ENCODE measurements around the gene MBD3L2. TPM values are rescaled to one million over a fixed set of nuclear protein-coding genes. Genes with fewer than 3 reads are reported as not detected.
A peak's percentile ranks its signal among the peaks of the same experiment; 100 is the strongest.

MBD3L2 gene
- total RNA-seq, 1 donor from 2014 or later = 0.57 TPM

DNA sequence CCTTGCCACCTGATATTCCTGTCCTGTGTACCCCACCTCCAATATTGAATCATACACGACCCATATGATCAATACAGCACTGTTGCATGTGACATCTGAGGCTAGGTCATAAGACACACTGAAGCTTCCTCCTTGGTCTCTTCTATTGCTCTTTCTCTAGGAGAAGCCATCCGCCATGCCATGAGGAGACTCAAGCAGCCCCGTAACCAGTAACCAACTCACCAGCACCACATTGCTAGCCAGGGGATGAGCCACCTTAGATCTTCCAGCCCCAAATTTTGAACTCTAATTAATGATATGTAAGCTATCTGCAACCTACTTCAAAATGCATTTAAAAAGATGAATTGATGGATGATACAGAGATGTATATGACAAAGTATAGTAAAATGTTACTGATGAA, 49.0 kb downstream of the MBD3L2 start:
- H3K27me3 ChIP-seq (ENCODE audit: insufficient read depth, low read length) = no peaks in the 10 kb centered on the region
- no peak for DNase-seq (ENCODE audit: low read depth)
- TF ChIP-seq CTCF (IDR thresholded peaks at IDR 0.05; ENCODE audit: insufficient read depth, low read depth, low read length) = no peak
- no peak for TF ChIP-seq EZH2 (IDR thresholded peaks at IDR 0.05; ENCODE audit: insufficient read depth, low read length)
- H3K27me3 Mint-ChIP-seq (ENCODE audit: low read depth, unreplicated experiment) = peaks cover 2% of the 10 kb centered on the region
- no peaks in the 10 kb centered on the region for H4K20me1 ChIP-seq (ENCODE audit: insufficient read depth, low read length)
- peaks cover 17% of the 10 kb centered on the region for H3K36me3 Mint-ChIP-seq (ENCODE audit: low read depth, unreplicated experiment)
- H3K4me1 Mint-ChIP-seq (ENCODE audit: low read depth, unreplicated experiment) = no peaks in the 10 kb centered on the region
- H3K27ac Mint-ChIP-seq (ENCODE audit: unreplicated experiment) = peak overlapping the region; percentile 70
- H3K4me3 ChIP-seq (ENCODE audit: insufficient read depth, low read depth, low read length) = peak overlapping the region; percentile 60
- peak overlapping the region; percentile 83 for H3K4me2 ChIP-seq (ENCODE audit: low read length)
- peak overlapping the region; percentile 87 for H3K9ac ChIP-seq (ENCODE audit: low read length)
- H3K36me3 ChIP-seq (ENCODE audit: insufficient read depth, low read length) = no peaks in the 10 kb centered on the region
- H3K79me2 ChIP-seq (ENCODE audit: insufficient read depth, low read length) = no peaks in the 10 kb centered on the region
- no peak overlapping the region for H3K27ac ChIP-seq (ENCODE audit: low read depth, low read length)
- H3K9me3 ChIP-seq (ENCODE audit: insufficient read depth, low read depth, low read length) = peaks cover 6% of the 10 kb centered on the region
- no peaks in the 10 kb centered on the region for H3K4me1 ChIP-seq (ENCODE audit: insufficient read depth, low read length)
- peaks cover 29% of the 10 kb centered on the region for H3K9me3 Mint-ChIP-seq (ENCODE audit: unreplicated experiment)
- no peak overlapping the region for H2AFZ ChIP-seq (ENCODE audit: low read depth, low read length)
- FAIRE-seq = no peak
- peak overlapping the region; percentile 91 for H3K4me3 Mint-ChIP-seq (ENCODE audit: unreplicated experiment)

GRCh38 chr19:7098701-7099596, 49.8 kb downstream of the MBD3L2 start:
- H3K4me2 ChIP-seq (ENCODE audit: low read length) = peak overlapping the region; percentile 83
- Mint-ChIP-seq H3K4me1 (ENCODE audit: low read depth, unreplicated experiment) (no peaks in the 10 kb centered on the region), H3K36me3 (ENCODE audit: low read depth, unreplicated experiment) (peaks cover 14% of the 10 kb centered on the region), H3K27me3 (ENCODE audit: low read depth, unreplicated experiment) (peaks cover 2% of the 10 kb centered on the region), H3K4me3 (ENCODE audit: unreplicated experiment) (peak overlapping the region; percentile 91), H3K27ac (ENCODE audit: unreplicated experiment) (peak overlapping the region; percentile 70), H3K9me3 (ENCODE audit: unreplicated experiment) (peaks cover 24% of the 10 kb centered on the region)
- peak overlapping the region; percentile 87 for H3K9ac ChIP-seq (ENCODE audit: low read length)
- H2AFZ ChIP-seq (ENCODE audit: low read depth, low read length) = peak overlapping the region; percentile 91
- H3K79me2 ChIP-seq (ENCODE audit: insufficient read depth, low read length) = no peaks in the 10 kb centered on the region
- H4K20me1 ChIP-seq (ENCODE audit: insufficient read depth, low read length) = no peaks in the 10 kb centered on the region
- no peaks in the 10 kb centered on the region for H3K27me3 ChIP-seq (ENCODE audit: insufficient read depth, low read length)
- H3K4me1 ChIP-seq (ENCODE audit: insufficient read depth, low read length) = no peaks in the 10 kb centered on the region
- H3K27ac ChIP-seq (ENCODE audit: low read depth, low read length) = peak overlapping the region; percentile 78
- peak overlapping the region; percentile 60 for H3K4me3 ChIP-seq (ENCODE audit: insufficient read depth, low read depth, low read length)
- no peak for FAIRE-seq
- no peaks in the 10 kb centered on the region for H3K36me3 ChIP-seq (ENCODE audit: insufficient read depth, low read length)
- no peak for TF ChIP-seq EZH2 (IDR thresholded peaks at IDR 0.05; ENCODE audit: insufficient read depth, low read length)
- no peak for TF ChIP-seq CTCF (IDR thresholded peaks at IDR 0.05; ENCODE audit: insufficient read depth, low read depth, low read length)
- DNase-seq (ENCODE audit: low read depth) = peak; percentile 82
- peaks cover 6% of the 10 kb centered on the region for H3K9me3 ChIP-seq (ENCODE audit: insufficient read depth, low read depth, low read length)

DNA sequence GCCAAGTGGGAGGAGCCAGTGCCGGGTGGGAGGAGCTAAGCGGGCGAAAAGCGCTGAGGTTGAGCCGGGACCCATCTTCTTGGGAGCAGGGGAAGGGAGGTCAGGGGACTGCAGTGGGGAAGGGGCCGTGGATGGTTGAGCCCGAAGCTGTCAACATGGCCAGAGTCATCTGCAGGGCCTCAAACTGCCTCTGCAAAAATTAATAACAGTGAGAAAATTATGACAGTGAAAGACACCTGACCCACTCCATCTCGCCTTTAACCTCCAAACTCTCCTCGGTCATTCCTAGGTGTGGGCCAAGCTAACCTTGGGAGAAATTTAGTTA, 50.4 kb downstream of the MBD3L2 start:
- H3K9me3 Mint-ChIP-seq (ENCODE audit: unreplicated experiment) = peaks cover 23% of the 10 kb centered on the region
- Histone ChIP-seq H3K4me3 (ENCODE audit: insufficient read depth, low read depth, low read length) (peak overlapping the region; percentile 60), H3K27me3 (ENCODE audit: insufficient read depth, low read length) (no peaks in the 10 kb centered on the region), H3K9ac (ENCODE audit: low read length) (peak overlapping the region; percentile 87), H3K27ac (ENCODE audit: low read depth, low read length) (peak overlapping the region; percentile 78), H3K36me3 (ENCODE audit: insufficient read depth, low read length) (no peaks in the 10 kb centered on the region), H4K20me1 (ENCODE audit: insufficient read depth, low read length) (no peaks in the 10 kb centered on the region), H3K79me2 (ENCODE audit: insufficient read depth, low read length) (no peaks in the 10 kb centered on the region), H3K4me2 (ENCODE audit: low read length) (peak overlapping the region; percentile 83), H2AFZ (ENCODE audit: low read depth, low read length) (peak overlapping the region; percentile 91), H3K4me1 (ENCODE audit: insufficient read depth, low read length) (no peaks in the 10 kb centered on the region), H3K9me3 (ENCODE audit: insufficient read depth, low read depth, low read length) (peaks cover 6% of the 10 kb centered on the region)
- FAIRE-seq (no peak), DNase-seq (ENCODE audit: low read depth) (no peak)
- H3K27me3 Mint-ChIP-seq (ENCODE audit: low read depth, unreplicated experiment) = peaks cover 2% of the 10 kb centered on the region
- peaks cover 13% of the 10 kb centered on the region for H3K36me3 Mint-ChIP-seq (ENCODE audit: low read depth, unreplicated experiment)
- peak overlapping the region; percentile 91 for H3K4me3 Mint-ChIP-seq (ENCODE audit: unreplicated experiment)
- no peak overlapping the region for H3K27ac Mint-ChIP-seq (ENCODE audit: unreplicated experiment)
- no peaks in the 10 kb centered on the region for H3K4me1 Mint-ChIP-seq (ENCODE audit: low read depth, unreplicated experiment)
- no peak for TF ChIP-seq CTCF (IDR thresholded peaks at IDR 0.05; ENCODE audit: insufficient read depth, low read depth, low read length)
- TF ChIP-seq EZH2 (IDR thresholded peaks at IDR 0.05; ENCODE audit: insufficient read depth, low read length) = no peak
